BLaER1 (cell line): ENCODE measurements around the gene TTC39A.
A peak's percentile ranks its signal among the peaks of the same experiment; 100 is the strongest.
"Not testable (repeated sequence)": the region's sequence is repeated elsewhere in the genome, so short reads cannot be mapped to it uniquely, and the experiment has no call there.

Source experiments
- H3K27ac ChIP-seq: shearing (Covaris generic); formaldehyde crosslinking; 2 replicates; pipeline ENCODE4 v1.8.1; 2022
- H3K27me3 ChIP-seq: shearing (Covaris generic); formaldehyde crosslinking; 2 replicates; pipeline ENCODE4 v1.8.1; 2022
- H3K36me3 ChIP-seq: shearing (Covaris generic); formaldehyde crosslinking; 2 replicates; pipeline ENCODE4 v1.8.1; 2022
- H3K4me1 ChIP-seq: shearing (Covaris generic); formaldehyde crosslinking; 2 replicates; pipeline ENCODE4 v1.8.1; 2022
- H3K4me2 ChIP-seq: shearing (Covaris generic); formaldehyde crosslinking; 2 replicates; pipeline ENCODE4 v1.8.1; 2022
- H3K4me3 ChIP-seq: shearing (Covaris generic); formaldehyde crosslinking; 2 replicates; pipeline ENCODE4 v1.8.1; 2022
- H3K9ac ChIP-seq: shearing (Covaris generic); formaldehyde crosslinking; 2 replicates; pipeline ENCODE4 v1.8.1; 2022
- H3K9me3 ChIP-seq: shearing (Covaris generic); formaldehyde crosslinking; 2 replicates; pipeline ENCODE4 v1.8.1; 2022
- H4K20me1 ChIP-seq: shearing (Covaris generic); formaldehyde crosslinking; 2 replicates; pipeline ENCODE4 v1.8.1; 2022
- Cebpa-rat ChIP-seq: shearing (Covaris generic); IDR thresholded peaks from 2 replicates; pipeline ENCODE4 v1.8.1; 2022

TTC39A gene

GRCh38 chr1:51326839-51327238 lies 3.5 kb downstream of the TTC39A start:
- Histone ChIP-seq H3K4me2 (no peak overlapping the region), H3K9ac (no peak overlapping the region), H3K27me3 (peaks cover 39% of the 10 kb centered on the region), H4K20me1 (no peaks in the 10 kb centered on the region; the same call in 1 of the 2 replicates), H3K27ac (no peak overlapping the region), H3K4me1 (peaks cover 23% of the 10 kb centered on the region), H3K4me3 (no peak overlapping the region), H3K36me3 (no peaks in the 10 kb centered on the region), H3K9me3 (no peaks in the 10 kb centered on the region)
- TF ChIP-seq Cebpa-rat, result no peak

- TF ChIP-seq Cebpa-rat, result no peak
- H3K4me1 ChIP-seq, result peaks cover 18% of the 10 kb centered on the region
- H3K4me2 ChIP-seq, result no peak overlapping the region
- no peak overlapping the region for H3K9ac ChIP-seq
- peaks cover 31% of the 10 kb centered on the region for H3K27me3 ChIP-seq
- H3K27ac ChIP-seq, result no peak overlapping the region
- H3K9me3 ChIP-seq, result no peaks in the 10 kb centered on the region
- no peaks in the 10 kb centered on the region for H3K36me3 ChIP-seq
- H4K20me1 ChIP-seq, result no peaks in the 10 kb centered on the region; the same call in 1 of the 2 replicates
- H3K4me3 ChIP-seq, result no peak overlapping the region
These were observed 4.2 kb downstream of the TTC39A start for GRCh38 chr1:51325878-51326755.

GRCh38 chr1:51325391-51325790 lies 5.0 kb downstream of the TTC39A start:
- no peak overlapping the region for H3K4me3 ChIP-seq
- TF ChIP-seq Cebpa-rat, result no peak
- H3K9me3 ChIP-seq, result no peaks in the 10 kb centered on the region
- no peaks in the 10 kb centered on the region for H3K36me3 ChIP-seq
- H3K4me1 ChIP-seq, result peaks cover 11% of the 10 kb centered on the region
- no peak overlapping the region for H3K27ac ChIP-seq
- peaks cover 24% of the 10 kb centered on the region for H3K27me3 ChIP-seq
- H3K4me2 ChIP-seq, result no peak overlapping the region
- H3K9ac ChIP-seq, result no peak overlapping the region
- H4K20me1 ChIP-seq, result no peaks in the 10 kb centered on the region; the same call in 1 of the 2 replicates

- H3K27me3 ChIP-seq, result peaks cover 20% of the 10 kb centered on the region
- not testable (repeated sequence) for H3K4me2 ChIP-seq
These were observed 5.4 kb downstream of the TTC39A start for GRCh38 chr1:51325011-51325385.

GRCh38 chr1:51324251-51325010 lies 5.9 kb downstream of the TTC39A start:
- Histone ChIP-seq H3K4me3 (no peak overlapping the region), H3K9me3 (no peaks in the 10 kb centered on the region), H3K4me2 (peak overlapping the region; percentile 40), H3K4me1 (peaks cover 9% of the 10 kb centered on the region), H3K9ac (no peak overlapping the region), H3K27ac (no peak overlapping the region), H3K27me3 (peaks cover 15% of the 10 kb centered on the region), H3K36me3 (no peaks in the 10 kb centered on the region), H4K20me1 (no peaks in the 10 kb centered on the region; the same call in 1 of the 2 replicates)
- TF ChIP-seq Cebpa-rat, result no peak

More at GRCh38 chr1:51325011-51325385, 5.4 kb downstream of the TTC39A start:
- H4K20me1 ChIP-seq, H3K4me1 ChIP-seq, H3K4me3 ChIP-seq, H3K27ac ChIP-seq, H3K9me3 ChIP-seq, H3K9ac ChIP-seq, H3K36me3 ChIP-seq: not testable (repeated sequence)

- Histone ChIP-seq H3K9me3 (no peaks in the 10 kb centered on the region), H3K36me3 (no peaks in the 10 kb centered on the region), H3K9ac (no peak overlapping the region), H3K4me1 (peaks cover 9% of the 10 kb centered on the region), H3K4me2 (peak overlapping the region; percentile 40; the same call in 1 of the 2 replicates), H4K20me1 (no peaks in the 10 kb centered on the region; the same call in 1 of the 2 replicates), H3K27me3 (peaks cover 8% of the 10 kb centered on the region), H3K27ac (no peak overlapping the region), H3K4me3 (no peak overlapping the region)
- TF ChIP-seq Cebpa-rat, result no peak
These were observed 6.6 kb downstream of the TTC39A start for GRCh38 chr1:51323778-51324177.

GRCh38 chr1:51322417-51323101 lies 7.8 kb downstream of the TTC39A start:
- H3K9me3 ChIP-seq, result no peaks in the 10 kb centered on the region
- no peak for TF ChIP-seq Cebpa-rat

GRCh38 chr1:51321924-51322280 lies 8.5 kb downstream of the TTC39A start:
- no peak overlapping the region for H3K27ac ChIP-seq
- TF ChIP-seq Cebpa-rat, result no peak

More at GRCh38 chr1:51322417-51323101, 7.8 kb downstream of the TTC39A start:
- Histone ChIP-seq H3K4me3 (no peak overlapping the region), H3K4me2 (no peak overlapping the region), H3K9ac (no peak overlapping the region), H3K4me1 (peaks cover 9% of the 10 kb centered on the region), H3K27ac (no peak overlapping the region), H4K20me1 (no peaks in the 10 kb centered on the region), H3K36me3 (no peaks in the 10 kb centered on the region), H3K27me3 (no peaks in the 10 kb centered on the region)

GRCh38 chr1:51320967-51321923 lies 9.1 kb downstream of the TTC39A start:
- TF ChIP-seq Cebpa-rat, result no peak

More at GRCh38 chr1:51321924-51322280, 8.5 kb downstream of the TTC39A start:
- Histone ChIP-seq H3K4me2 (no peak overlapping the region), H3K9ac (no peak overlapping the region), H3K36me3 (no peaks in the 10 kb centered on the region), H3K27me3 (no peaks in the 10 kb centered on the region), H3K4me1 (peaks cover 9% of the 10 kb centered on the region), H3K4me3 (no peak overlapping the region), H4K20me1 (no peaks in the 10 kb centered on the region), H3K9me3 (no peaks in the 10 kb centered on the region)

More at GRCh38 chr1:51320967-51321923, 9.1 kb downstream of the TTC39A start:
- Histone ChIP-seq H3K9me3 (no peaks in the 10 kb centered on the region), H3K27me3 (no peaks in the 10 kb centered on the region), H3K4me2 (no peak overlapping the region), H3K4me3 (no peak overlapping the region), H3K36me3 (no peaks in the 10 kb centered on the region), H3K27ac (no peak overlapping the region), H4K20me1 (no peaks in the 10 kb centered on the region), H3K4me1 (peaks cover 9% of the 10 kb centered on the region), H3K9ac (no peak overlapping the region)
